ENCODE measurements around the gene EFCAB12.
"Not testable (repeated sequence)": the region's sequence is repeated elsewhere in the genome, so short reads cannot be mapped to it uniquely, and the experiment has no call there.

EFCAB12 gene

GRCh38 chr3:129392106-129392887, 36.1 kb downstream of the EFCAB12 start:
- DNase-seq (ENCODE audit: low read depth): not testable (repeated sequence)

GRCh38 chr3:129391583-129391982, 36.9 kb downstream of the EFCAB12 start:
- not testable (repeated sequence) for DNase-seq (ENCODE audit: low read depth)

GRCh38 chr3:129389572-129389937, 38.9 kb downstream of the EFCAB12 start:
- DNase-seq (ENCODE audit: low read depth): no peak

- DNase-seq (ENCODE audit: low read depth): not testable (repeated sequence)
These were observed 39.5 kb downstream of the EFCAB12 start for GRCh38 chr3:129388791-129389571.

GRCh38 chr3:129387487-129387886, 40.9 kb downstream of the EFCAB12 start:
- no peak for DNase-seq (ENCODE audit: low read depth)

GRCh38 chr3:129386984-129387383, 41.5 kb downstream of the EFCAB12 start:
- no peak for DNase-seq (ENCODE audit: low read depth)

GRCh38 chr3:129385507-129385906, 42.9 kb downstream of the EFCAB12 start:
- DNase-seq (ENCODE audit: low read depth): not testable (repeated sequence)

GRCh38 chr3:129384594-129385323, 43.7 kb downstream of the EFCAB12 start:
- DNase-seq (ENCODE audit: low read depth): no peak

- DNase-seq (ENCODE audit: low read depth): not testable (repeated sequence)
These were observed 44.3 kb downstream of the EFCAB12 start for GRCh38 chr3:129384103-129384502.

- peak; percentile 18 for DNase-seq (ENCODE audit: low read depth)
These were observed 45.1 kb downstream of the EFCAB12 start for GRCh38 chr3:129383292-129383860.

GRCh38 chr3:129382366-129382765, 46.1 kb downstream of the EFCAB12 start:
- DNase-seq (ENCODE audit: low read depth): no peak

GRCh38 chr3:129379582-129380358, 48.7 kb downstream of the EFCAB12 start:
- DNase-seq (ENCODE audit: low read depth): no peak

- no peak for DNase-seq (ENCODE audit: low read depth)
These were observed 49.5 kb downstream of the EFCAB12 start for GRCh38 chr3:129378949-129379348.

GRCh38 chr3:129377615-129378014, 50.8 kb downstream of the EFCAB12 start:
- no peak for DNase-seq (ENCODE audit: low read depth)

- no peak for DNase-seq (ENCODE audit: low read depth)
These were observed 53.3 kb downstream of the EFCAB12 start for GRCh38 chr3:129375099-129375498.

- no peak for DNase-seq (ENCODE audit: low read depth)
These were observed 57.2 kb downstream of the EFCAB12 start for GRCh38 chr3:129371041-129371826.

GRCh38 chr3:129370248-129370964, 58.0 kb downstream of the EFCAB12 start:
- DNase-seq (ENCODE audit: low read depth): no peak

- DNase-seq (ENCODE audit: low read depth): no peak
These were observed 58.7 kb downstream of the EFCAB12 start for GRCh38 chr3:129369711-129370110.

- DNase-seq (ENCODE audit: low read depth): no peak
These were observed 60.6 kb downstream of the EFCAB12 start for GRCh38 chr3:129367821-129368220.

- DNase-seq (ENCODE audit: low read depth): no peak
These were observed 62.1 kb downstream of the EFCAB12 start for GRCh38 chr3:129366312-129366831.
